HCT116 (cell line): ENCODE measurements around the gene TRRAP. TPM values are rescaled to one million over a fixed set of nuclear protein-coding genes. Genes with fewer than 3 reads are reported as not detected.

ENCODE experiments used
- ATAC-seq: fragments of 200-7000 bp; cut with Tn5 transposase; 2 replicates; pipeline ENCODE4 v1.9.1; 2020; ENCODE audit warnings: mild to moderate bottlenecking, moderate library complexity
- BruUV-seq: library from RNA; stranded (reverse); fragments of 400-500 nt; replicated peaks from 2 replicates; lab custom pipeline; 2021; lab: Mats Ljungman, UMichigan
- CTCF ChIA-PET: fragments of 300-600 bp; sonication (Branson Sonifier 250); formaldehyde crosslinking; loops from one replicate; lab custom pipeline; 2021; ENCODE audit warnings: antibody characterized with exemption; lab: Charles Lee
- POLR2A ChIA-PET: fragments of 300-600, 350-600 bp; sonication (Branson Sonifier 250); formaldehyde crosslinking; loops from one replicate; lab custom pipeline; 2021; ENCODE audit warnings: antibody characterized with exemption; lab: Charles Lee
- RAD21 ChIA-PET, 2 experiments: fragments of 300-600 bp; sonication (Branson Sonifier 250); formaldehyde crosslinking; loops; one replicate each; lab custom pipeline; 2023; ENCODE audit warnings: low total read pairs in 2 of 2; ENCODE audit not compliant: uncharacterized antibody in 2 of 2, unreplicated experiment in 2 of 2, low non-redundant PET in 1 of 2; lab: Charles Lee
- DNase-seq: peaks from one replicate; pipeline ENCODE4 v3.0.0-alpha.2; 2010; ENCODE audit warnings: low read depth, low spot score
- H2AFZ ChIP-seq: fragments of 200-600 bp; shearing (Covaris generic), sonication (generic); 2 replicates; pipeline ENCODE4 v1.6.1; 2017; ENCODE audit warnings: low read depth, mixed run types, mixed read lengths, antibody characterized with exemption, low read length; ENCODE audit not compliant: poor library complexity, severe bottlenecking
- H3K27ac ChIP-seq: 2 replicates; pipeline ENCODE4 v1.5.1; 2012; ENCODE audit warnings: low read depth, low read length
- H3K27me3 ChIP-seq: fragments of 200-600 bp; sonication (generic); 2 replicates; pipeline ENCODE4 v1.6.1; 2016; ENCODE audit warnings: mixed run types, low read length, mixed read lengths; ENCODE audit not compliant: insufficient read depth
- H3K36me3 ChIP-seq, 2 experiments: fragments of 200-500 bp in 1 of 2; fragments of 200-600 bp in 1 of 2; sonication (Bioruptor generic) in 1 of 2; sonication (generic) in 1 of 2; 2 replicates each; pipeline versions ENCODE4 v1.5.1 to v1.6.1; 2014 to 2016; ENCODE audit warnings: low read length in 2 of 2, inconsistent platforms in 1 of 2, mixed read lengths in 1 of 2, mixed run types in 1 of 2; ENCODE audit not compliant: insufficient read depth in 2 of 2, control insufficient read depth in 1 of 2
- H3K4me1 ChIP-seq, 2 experiments: fragments of 200-600 bp in 1 of 2; sonication (generic) in 1 of 2; 2 replicates each; pipeline versions ENCODE4 v1.5.1 to v1.6.1; 2012 to 2017; ENCODE audit warnings: low read length in 2 of 2, inconsistent platforms in 1 of 2, mild to moderate bottlenecking in 1 of 2, mixed read lengths in 1 of 2, mixed run types in 1 of 2, moderate library complexity in 1 of 2; ENCODE audit not compliant: insufficient read depth in 2 of 2, control insufficient read depth in 1 of 2
- H3K4me2 ChIP-seq: fragments of 200-600 bp; sonication (generic); 2 replicates; pipeline ENCODE4 v1.6.1; 2017; ENCODE audit warnings: mixed run types, low read length, mixed read lengths
- H3K4me3 ChIP-seq, 2 experiments: fragments of 200-600 bp in 1 of 2; sonication (generic) in 1 of 2; replicated peaks in 1 of 2; 2 replicates each; pipeline ENCODE4 v1.5.1; 2011 to 2016; ENCODE audit warnings: low read length in 2 of 2, control low read depth in 1 of 2, low read depth in 1 of 2, mild to moderate bottlenecking in 1 of 2, mixed read lengths in 1 of 2, mixed run types in 1 of 2
- H3K79me2 ChIP-seq: fragments of 200-600 bp; sonication (generic); 2 replicates; pipeline ENCODE4 v1.6.1; 2017; ENCODE audit warnings: mild to moderate bottlenecking, mixed run types, low read length, moderate library complexity, mixed read lengths; ENCODE audit not compliant: insufficient read depth
- H3K9ac ChIP-seq: fragments of 200-600 bp; sonication (generic); 2 replicates; pipeline ENCODE4 v1.6.1; 2016; ENCODE audit warnings: low read length, mixed read lengths
- H3K9me2 ChIP-seq: fragments of 200-600 bp; sonication (generic), shearing (Covaris generic); 2 replicates; pipeline ENCODE4 v1.6.1; 2017; ENCODE audit warnings: mixed run types, mild to moderate bottlenecking, moderate library complexity; ENCODE audit not compliant: insufficient read depth
- H3K9me3 ChIP-seq, 2 experiments: fragments of 200-500 bp in 1 of 2; fragments of 200-600 bp in 1 of 2; sonication (Bioruptor generic) in 1 of 2; sonication (generic) in 1 of 2; 2 replicates each; pipeline ENCODE4 v1.6.1; 2014 to 2017; ENCODE audit warnings: low read length in 2 of 2, mixed read lengths in 2 of 2, inconsistent platforms in 1 of 2, low read depth in 1 of 2, mild to moderate bottlenecking in 1 of 2, mixed run types in 1 of 2, moderate library complexity in 1 of 2; ENCODE audit not compliant: control insufficient read depth in 1 of 2, insufficient read depth in 1 of 2
- H4K20me1 ChIP-seq: fragments of 200-600 bp; sonication (generic), shearing (Covaris generic); 2 replicates; pipeline ENCODE4 v1.6.1; 2017; ENCODE audit warnings: mixed run types, mild to moderate bottlenecking, moderate library complexity; ENCODE audit not compliant: insufficient read depth
- CBX3 ChIP-seq: IDR thresholded peaks from 2 replicates; pipeline ENCODE4 v1.6.1; 2012; ENCODE audit warnings: low read depth
- CEBPB ChIP-seq: IDR thresholded peaks from 2 replicates; pipeline ENCODE4 v1.6.1; 2012; ENCODE audit warnings: low read depth
- EGR1 ChIP-seq: IDR thresholded peaks from 2 replicates; pipeline ENCODE4 v1.6.1; 2012; ENCODE audit warnings: low read depth
- EZH2 ChIP-seq: fragments of 200-600 bp; sonication (generic); IDR thresholded peaks from 2 replicates; pipeline ENCODE4 v1.6.1; 2017; ENCODE audit warnings: antibody characterized with exemption, mixed run types
- EZH2phosphoT487 ChIP-seq: fragments of 200-600 bp; IDR thresholded peaks from 2 replicates; pipeline ENCODE4 v1.6.1; 2018; ENCODE audit warnings: antibody characterized with exemption, borderline replicate concordance
- FOSL1 ChIP-seq: IDR thresholded peaks from 2 replicates; pipeline ENCODE4 v1.6.1; 2012; ENCODE audit warnings: low read depth
- REST ChIP-seq: IDR thresholded peaks from 2 replicates; pipeline ENCODE4 v1.6.1; 2012; ENCODE audit warnings: low read depth
- SRF ChIP-seq: IDR thresholded peaks from 2 replicates; pipeline ENCODE4 v1.6.1; 2012; ENCODE audit warnings: low read depth
- YY1 ChIP-seq: IDR thresholded peaks from 2 replicates; pipeline ENCODE4 v1.6.1; 2011; ENCODE audit warnings: low read length, low read depth, moderate library complexity, mild to moderate bottlenecking; ENCODE audit not compliant: insufficient replicate concordance; ENCODE audit errors: extremely low read depth
- ZBTB33 ChIP-seq: IDR thresholded peaks from 2 replicates; pipeline ENCODE4 v1.6.1; 2011; ENCODE audit warnings: mild to moderate bottlenecking, low read length, moderate library complexity; ENCODE audit not compliant: insufficient replicate concordance; ENCODE audit errors: extremely low read depth
- intact Hi-C: fragments of 100-400 bp; cut with micrococcal nuclease; formaldehyde crosslinking; loops from 2 replicates; pipeline ENCODE4 v1.10.0; 2022
- total RNA-seq: library from RNA; stranded (reverse); gene quantifications from one replicate; pipeline ENCODE4 v1.2.1, GENCODE V29; 2021; ENCODE audit not compliant: unreplicated experiment

The TRRAP gene
- total RNA-seq, 1 experiment from 2014 or later: 44.5 TPM

GRCh38 chr7:98869027-98869596, 9.2 kb upstream of the TRRAP start:
- ATAC-seq: no peak
- Histone ChIP-seq H4K20me1 (no peaks in the 10 kb centered on the region), H3K27ac (no peak overlapping the region), H3K36me3 (no peaks in the 10 kb centered on the region), H3K79me2 (no peaks in the 10 kb centered on the region), H3K9me3 (no peaks in the 10 kb centered on the region), H3K9me2 (no peaks in the 10 kb centered on the region), H3K27me3 (no peaks in the 10 kb centered on the region), H3K9ac (no peak overlapping the region), H3K4me2 (no peak overlapping the region), H2AFZ (no peak overlapping the region), H3K4me1 (peaks cover 27 to 33% of the 10 kb centered on the region in 2 experiments), H3K4me3 (no peak overlapping the region)
- CTCF ChIA-PET: no interaction called here
- no peak for TF ChIP-seq REST
- TF ChIP-seq FOSL1: no peak
- TF ChIP-seq ZBTB33: no peak
- TF ChIP-seq SRF: no peak
- TF ChIP-seq EGR1: no peak
- no peak for TF ChIP-seq EZH2
- no peak for TF ChIP-seq YY1
- no peak for TF ChIP-seq EZH2phosphoT487
- TF ChIP-seq CBX3: no peak
- TF ChIP-seq CEBPB: no peak
- RAD21 ChIA-PET: no interaction called here
- DNase-seq: no peak
- POLR2A ChIA-PET: no interaction called here
- BruUV-seq: no TSS peak
- intact Hi-C loops: no loop called here
